Stimulated activated CD4-positive, alpha-beta T cell treated with anti-CD3 and anti-CD28 coated beads, Interleukin-2, amount 100 ng/mL, for 4 hours (primary cell): ENCODE results near the gene ATP8A2.

Experiments used
- DNase-seq: peaks from one replicate; pipeline ENCODE4 v3.0.0-alpha.2; 2020; ENCODE audit warnings: low read depth

Gene ATP8A2

DNA sequence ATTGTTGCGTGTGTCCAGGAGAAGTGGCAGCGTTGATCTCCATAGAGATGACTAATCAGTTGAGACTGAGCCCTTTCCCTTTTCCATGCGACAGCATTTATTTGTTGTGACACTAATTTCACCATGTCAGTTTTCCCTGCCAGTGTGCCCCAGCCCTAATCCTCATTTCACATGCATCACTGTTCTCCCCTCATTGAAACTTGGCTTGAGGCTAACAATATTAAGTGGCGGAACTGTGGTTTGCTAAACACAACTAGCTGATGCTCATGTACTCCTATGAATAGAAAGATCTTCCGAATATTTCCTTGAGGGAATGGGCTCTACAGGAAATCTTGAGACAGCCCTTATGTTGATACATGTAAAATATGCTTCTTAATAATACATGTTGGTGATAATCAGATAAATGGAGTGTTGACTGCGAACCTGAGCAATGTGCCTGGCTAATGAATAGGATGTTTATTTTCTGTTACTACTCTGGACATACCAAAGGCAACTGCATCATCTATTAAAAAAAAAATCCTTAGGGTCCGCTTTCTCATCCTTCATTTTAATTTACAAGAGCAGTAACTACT, 258.6 kb downstream of the ATP8A2 start:
- DNase-seq: no peak

DNA sequence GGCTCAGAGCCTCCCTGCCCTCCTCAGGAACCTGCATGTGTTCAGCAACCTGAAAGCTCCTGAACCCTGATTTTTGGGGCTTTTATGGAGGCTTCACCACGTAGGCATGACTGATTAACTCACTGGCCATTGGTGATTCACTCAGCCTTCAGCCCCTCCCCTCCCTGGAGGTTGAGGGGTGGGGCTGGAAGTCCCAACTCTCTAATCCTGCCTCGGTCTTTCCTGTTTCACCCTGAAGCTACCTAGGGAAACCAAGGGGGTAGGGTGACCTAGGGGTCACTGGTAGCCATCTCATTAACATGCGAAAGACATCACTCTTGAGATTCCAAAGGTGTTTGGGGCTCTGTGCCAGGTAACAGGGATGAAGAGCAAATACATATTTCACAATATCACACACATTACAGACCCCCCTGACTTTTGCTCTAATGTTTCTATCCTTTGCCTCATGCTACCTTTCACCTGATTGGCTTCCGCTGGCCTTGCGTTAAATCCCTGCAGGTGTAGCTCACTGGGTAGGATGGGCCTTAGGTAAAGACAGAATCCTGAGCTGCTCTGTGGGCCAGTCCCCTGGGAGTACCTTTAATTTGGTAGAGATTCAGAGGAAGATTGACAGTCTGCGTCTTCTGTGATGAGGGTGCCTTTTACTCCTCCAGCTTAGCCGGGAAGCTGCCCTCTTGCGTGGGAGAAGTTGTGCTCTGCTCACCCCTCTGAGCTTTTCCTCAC, 260.6 kb downstream of the ATP8A2 start:
- DNase-seq: no peak

- no peak for DNase-seq
These were observed 261.3 kb downstream of the ATP8A2 start for GRCh38 chr13:25633093-25633492.

- no peak for DNase-seq
These were observed 273.9 kb downstream of the ATP8A2 start for GRCh38 chr13:25645681-25646080.

- no peak for DNase-seq
These were observed 277.3 kb downstream of the ATP8A2 start for GRCh38 chr13:25649001-25649633.

GRCh38 chr13:25652764-25653163, 281.0 kb downstream of the ATP8A2 start:
- DNase-seq: no peak

DNA sequence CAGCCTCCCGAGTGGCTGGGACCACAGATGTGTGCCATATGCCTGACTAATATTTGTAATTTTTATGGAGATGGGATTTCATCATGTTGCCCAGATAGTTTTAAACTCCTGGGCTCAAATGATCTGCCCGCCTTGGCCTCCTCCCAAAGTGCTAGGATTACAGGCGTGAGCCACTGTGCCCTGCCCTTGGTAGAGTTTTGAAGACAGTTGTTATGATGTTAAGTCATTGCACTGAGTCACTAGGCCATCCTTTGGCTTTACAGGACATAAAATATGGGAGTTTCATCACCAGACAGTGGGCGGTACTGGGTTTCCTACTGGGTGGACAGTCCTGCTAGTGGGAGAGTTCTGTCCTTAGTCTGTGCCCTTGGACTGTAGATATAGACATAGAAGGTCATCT, 282.5 kb downstream of the ATP8A2 start:
- DNase-seq: no peak

DNA sequence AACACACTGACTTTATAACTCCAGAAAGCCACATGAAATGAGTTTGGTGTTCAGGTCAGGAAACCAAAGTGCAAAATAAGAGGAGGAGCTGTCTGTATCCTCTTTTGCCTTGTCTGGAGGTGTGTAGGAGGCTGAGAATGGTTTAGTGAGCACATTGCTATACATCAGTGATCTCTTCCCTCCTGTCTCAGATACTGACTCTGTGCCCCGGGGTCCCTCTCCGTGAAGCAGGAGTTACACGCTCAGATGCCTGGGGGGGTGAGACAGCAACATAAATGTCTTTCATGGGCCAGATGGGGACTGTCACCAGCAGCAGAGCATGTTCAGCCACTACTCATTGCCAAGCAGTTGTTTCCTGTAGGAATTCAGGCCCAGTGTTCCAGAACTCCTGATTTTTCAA, 285.4 kb downstream of the ATP8A2 start:
- no peak for DNase-seq

DNA sequence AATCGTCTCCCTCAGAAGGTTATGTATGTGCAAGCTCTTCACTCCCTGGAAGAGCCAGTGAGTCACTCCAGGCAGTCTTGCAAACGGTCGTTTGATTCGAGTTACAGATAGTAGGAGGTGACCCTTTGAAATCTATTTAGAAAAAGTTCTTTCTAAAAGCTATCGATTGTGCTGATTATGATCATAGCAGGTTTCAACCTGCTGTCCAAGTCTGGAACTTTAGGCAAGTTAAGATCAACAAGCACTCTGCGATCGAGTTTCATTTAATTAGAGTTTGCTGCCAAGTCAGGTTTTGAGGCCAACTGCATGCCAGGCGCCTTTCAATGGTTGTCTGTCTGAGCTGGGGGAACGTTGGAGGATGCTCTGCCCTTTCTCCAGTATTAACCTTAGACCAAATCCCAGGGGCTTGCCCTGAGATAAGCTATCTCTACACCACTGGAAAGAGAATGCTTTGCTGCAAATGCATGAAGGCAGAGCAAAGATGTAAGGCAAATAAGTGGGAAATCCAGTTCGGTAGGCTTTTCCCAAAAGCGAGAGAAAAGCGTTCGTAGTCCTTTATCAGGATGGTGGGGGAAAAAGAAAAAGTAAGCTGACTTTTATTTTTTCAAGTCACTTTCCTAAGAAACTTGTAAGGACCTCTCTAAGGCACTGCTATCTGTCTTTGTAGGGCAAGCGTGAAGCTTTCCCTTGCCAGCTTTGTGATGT, 287.5 kb downstream of the ATP8A2 start:
- DNase-seq: no peak

- DNase-seq: no peak
These were observed 289.2 kb downstream of the ATP8A2 start for GRCh38 chr13:25660996-25661395.

- no peak for DNase-seq
These were observed 290.7 kb downstream of the ATP8A2 start for GRCh38 chr13:25662516-25662915.

GRCh38 chr13:25668345-25668744, 296.6 kb downstream of the ATP8A2 start:
- DNase-seq: no peak

- DNase-seq: no peak
These were observed 301.9 kb downstream of the ATP8A2 start for GRCh38 chr13:25673711-25674110.

DNA sequence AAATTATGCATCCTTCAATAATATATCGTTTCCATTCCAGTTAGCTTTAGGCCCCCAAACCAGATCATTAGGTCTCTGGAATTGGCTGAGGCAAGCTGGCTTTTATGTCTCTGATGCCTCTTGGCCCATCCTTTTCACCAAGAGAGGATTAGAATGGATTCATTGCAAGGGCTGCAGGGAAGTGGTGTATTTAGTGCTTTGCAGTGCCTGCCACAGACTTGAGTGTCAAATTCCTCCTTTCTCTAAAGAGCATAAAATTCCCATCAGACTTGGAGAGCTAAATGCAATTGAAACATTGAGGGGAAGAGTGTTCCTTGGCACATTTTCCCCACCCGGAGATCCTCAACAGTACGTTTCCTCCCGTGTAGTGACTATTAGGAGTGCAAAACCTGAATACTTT, 302.6 kb downstream of the ATP8A2 start:
- no peak for DNase-seq

DNA sequence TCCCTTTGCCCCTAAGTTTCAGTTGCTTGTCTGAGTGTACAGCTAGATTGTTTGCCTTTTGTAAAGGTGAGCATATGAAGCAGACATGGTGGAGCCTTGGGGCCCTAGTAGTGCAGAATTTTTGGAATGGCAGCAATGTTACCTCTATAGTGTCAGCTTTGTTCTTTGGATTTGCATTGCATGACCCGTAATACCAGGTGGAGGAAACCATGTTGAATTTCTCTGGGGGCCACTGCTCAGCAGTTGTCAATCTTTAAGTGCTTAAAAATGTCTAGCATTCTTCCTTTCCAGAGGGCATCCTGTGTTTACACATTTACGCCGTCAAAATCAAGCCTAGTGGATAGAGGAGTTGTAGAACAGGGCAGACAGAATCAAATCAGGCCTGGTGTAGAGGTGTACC, 303.3 kb downstream of the ATP8A2 start:
- DNase-seq: no peak

DNA sequence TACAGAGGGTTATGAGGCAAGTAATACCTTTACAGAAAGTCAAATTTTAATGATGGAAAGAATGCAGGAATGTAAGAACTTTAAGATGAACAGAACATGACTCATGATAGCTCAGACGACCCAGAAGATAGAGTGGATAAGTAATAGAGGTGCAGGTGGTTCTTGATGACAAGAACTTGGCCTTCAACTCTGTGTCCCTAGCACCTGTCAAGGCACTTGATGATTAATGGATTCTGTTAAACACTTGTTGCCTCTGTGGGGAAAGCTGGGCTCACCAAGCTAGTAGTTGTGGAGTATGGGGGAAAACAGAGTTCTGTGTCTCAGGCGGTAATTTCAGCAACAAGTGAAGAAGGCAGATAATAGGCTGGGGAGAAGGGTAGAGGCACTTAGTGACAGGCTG, 306.2 kb downstream of the ATP8A2 start:
- no peak for DNase-seq

DNA sequence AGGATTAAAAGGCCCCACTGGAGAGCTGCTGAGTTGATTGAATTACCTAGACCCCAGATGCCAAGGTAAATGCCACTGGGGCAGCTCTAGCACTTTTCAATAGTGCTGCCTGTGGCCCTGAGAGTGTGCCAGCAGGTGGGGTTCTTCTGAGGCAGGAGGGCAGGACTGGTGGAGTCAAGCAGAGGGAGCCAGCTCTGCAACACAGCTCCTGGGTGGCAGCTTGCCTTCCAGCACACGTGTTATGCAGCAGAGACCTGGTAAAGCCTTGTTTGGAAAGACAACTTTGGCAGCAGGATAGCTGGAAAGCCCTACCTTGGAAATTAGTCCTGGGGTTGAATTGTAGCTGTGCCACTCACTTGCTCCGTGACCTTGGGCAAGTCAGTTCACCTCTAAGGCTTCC, 306.6 kb downstream of the ATP8A2 start:
- no peak for DNase-seq

DNA sequence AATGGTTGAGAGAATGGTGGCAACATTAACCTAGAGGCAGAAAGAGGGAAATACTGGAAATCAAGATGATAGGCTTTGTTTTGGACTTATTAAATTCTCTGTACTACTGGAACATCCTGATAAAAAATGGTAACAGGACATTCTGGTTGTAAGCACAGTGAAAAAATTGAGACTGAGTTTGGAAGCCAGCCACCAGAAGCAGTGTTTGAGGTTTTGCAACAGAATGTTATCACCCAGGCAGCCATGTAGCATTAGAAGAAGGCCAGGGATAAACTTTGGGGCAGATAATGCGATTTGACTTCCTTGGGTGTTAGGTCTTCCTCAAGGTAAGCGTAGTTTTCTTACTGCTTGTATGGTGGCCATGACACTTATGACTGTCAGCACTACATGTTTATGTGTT, 307.4 kb downstream of the ATP8A2 start:
- no peak for DNase-seq

GRCh38 chr13:25679936-25680335, 308.2 kb downstream of the ATP8A2 start:
- no peak for DNase-seq

GRCh38 chr13:25682276-25682675, 310.5 kb downstream of the ATP8A2 start:
- DNase-seq: no peak

GRCh38 chr13:25683056-25683455, 311.3 kb downstream of the ATP8A2 start:
- no peak for DNase-seq

- no peak for DNase-seq
These were observed 312.0 kb downstream of the ATP8A2 start for GRCh38 chr13:25683662-25684370.
